ENCODE data around the gene AP5S1. TPM values are rescaled to one million over a fixed set of nuclear protein-coding genes. Genes with fewer than 3 reads are reported as not detected.

Gene AP5S1
- total and polyA plus RNA-seq, 2 experiments from 2014 or later, result 20.5 to 25.0 TPM

DNA sequence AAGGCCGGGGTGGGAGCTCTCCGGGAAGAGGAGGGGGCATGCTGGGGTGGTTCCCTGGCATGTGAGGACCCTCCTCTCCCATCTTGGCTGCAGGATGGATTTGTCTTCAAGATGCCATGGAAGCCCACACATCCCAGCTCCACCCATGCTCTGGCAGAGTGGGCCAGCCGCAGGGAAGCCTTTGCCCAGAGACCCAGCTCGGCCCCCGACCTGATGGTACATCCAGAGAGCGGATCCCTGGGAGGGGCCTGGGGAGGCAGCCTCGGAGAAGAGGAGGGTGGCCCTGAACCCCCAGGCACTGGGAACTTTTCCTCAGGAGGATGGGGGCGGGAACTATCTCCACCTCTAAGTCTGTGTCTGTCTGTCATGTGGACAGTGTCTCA, 19.5 kb upstream of the AP5S1 start:
- Histone ChIP-seq H3K36me3 (ENCODE audit: low read depth) (no peaks in the 10 kb centered on the region; the same call in 1 of the 2 replicates), H3K9me3 (ENCODE audit: low read depth) (no peaks in the 10 kb centered on the region), H3K9me2 (ENCODE audit: insufficient read depth) (no peaks in the 10 kb centered on the region), H4K20me1 (ENCODE audit: insufficient read depth) (no peaks in the 10 kb centered on the region), H3K27me3 (replicated peaks; ENCODE audit: insufficient read depth) (no peaks in the 10 kb centered on the region), H3K9ac (no peak overlapping the region), H3F3A (ENCODE audit: insufficient read depth) (peaks cover 9% of the 10 kb centered on the region), H2AFZ (no peak overlapping the region), H3K4me1 (ENCODE audit: insufficient read depth) (peaks cover 21% of the 10 kb centered on the region), H3K79me2 (ENCODE audit: insufficient read depth) (peaks cover 41% of the 10 kb centered on the region), H3K4me3 (no peak overlapping the region), H3K4me2 (ENCODE audit: unreplicated experiment) (no peak overlapping the region), H3K27ac (no peak overlapping the region)
- 77 to 84% methylated on average over 6 to 8 of the region's 8 CpGs for WGBS, 2 experiments (ENCODE audit: low coverage in 1 of 2, low lambda C conversion rate in 2 of 2, missing lambda C conversion rate in 2 of 2)
- DNase-seq, result no peak
- in situ Hi-C loops (cut with MboI), result no loop called here
- TF ChIP-seq EZH2phosphoT487 (IDR thresholded peaks at IDR 0.05; ENCODE audit: insufficient read depth, low read depth) (no peak), EZH2 (IDR thresholded peaks at IDR 0.05; ENCODE audit: insufficient read depth, poor library complexity, severe bottlenecking) (no peak)

- H3K4me1 ChIP-seq (ENCODE audit: insufficient read depth), result peaks cover 25% of the 10 kb centered on the region
- no peaks in the 10 kb centered on the region; the same call in 1 of the 2 replicates for H3K36me3 ChIP-seq (ENCODE audit: low read depth)
- 94 to 97% methylated on average over 4 of the region's 4 CpGs for WGBS, 2 experiments (ENCODE audit: low coverage in 1 of 2, low lambda C conversion rate in 2 of 2, missing lambda C conversion rate in 2 of 2)
- no peak for TF ChIP-seq EZH2phosphoT487 (IDR thresholded peaks at IDR 0.05; ENCODE audit: insufficient read depth, low read depth)
- TF ChIP-seq EZH2 (IDR thresholded peaks at IDR 0.05; ENCODE audit: insufficient read depth, poor library complexity, severe bottlenecking), result no peak
- peaks cover 41% of the 10 kb centered on the region for H3K79me2 ChIP-seq (ENCODE audit: insufficient read depth)
- H3K27ac ChIP-seq, result no peak overlapping the region
- no peak for DNase-seq
- no peaks in the 10 kb centered on the region for H3K9me3 ChIP-seq (ENCODE audit: low read depth)
- no peak overlapping the region for H3K4me2 ChIP-seq (ENCODE audit: unreplicated experiment)
- H4K20me1 ChIP-seq (ENCODE audit: insufficient read depth), result no peaks in the 10 kb centered on the region
- no peaks in the 10 kb centered on the region for H3K27me3 ChIP-seq (replicated peaks; ENCODE audit: insufficient read depth)
- no peak overlapping the region for H3K4me3 ChIP-seq
- H3K9me2 ChIP-seq (ENCODE audit: insufficient read depth), result no peaks in the 10 kb centered on the region
- peaks cover 14% of the 10 kb centered on the region for H3F3A ChIP-seq (ENCODE audit: insufficient read depth)
- no peak overlapping the region for H3K9ac ChIP-seq
- in situ Hi-C loops (cut with MboI), result no loop called here
- no peak overlapping the region for H2AFZ ChIP-seq
Observed at GRCh38 chr20:3801299-3801698, 19.0 kb upstream of the AP5S1 start.

- no peak for TF ChIP-seq EZH2phosphoT487 (IDR thresholded peaks at IDR 0.05; ENCODE audit: insufficient read depth, low read depth)
- TF ChIP-seq EZH2 (IDR thresholded peaks at IDR 0.05; ENCODE audit: insufficient read depth, poor library complexity, severe bottlenecking), result no peak
- H3K9me2 ChIP-seq (ENCODE audit: insufficient read depth), result no peaks in the 10 kb centered on the region
- no peak overlapping the region for H3K9ac ChIP-seq
- H3K4me1 ChIP-seq (ENCODE audit: insufficient read depth), result peaks cover 30% of the 10 kb centered on the region
- H3K79me2 ChIP-seq (ENCODE audit: insufficient read depth), result peaks cover 35% of the 10 kb centered on the region
- no peak overlapping the region for H3K27ac ChIP-seq
- H3K27me3 ChIP-seq (replicated peaks; ENCODE audit: insufficient read depth), result no peaks in the 10 kb centered on the region
- H3K36me3 ChIP-seq (ENCODE audit: low read depth), result no peaks in the 10 kb centered on the region; the same call in 1 of the 2 replicates
- no peak overlapping the region for H2AFZ ChIP-seq
- H3K4me2 ChIP-seq (ENCODE audit: unreplicated experiment), result no peak overlapping the region
- in situ Hi-C loops (cut with MboI), result no loop called here
- no peaks in the 10 kb centered on the region for H4K20me1 ChIP-seq (ENCODE audit: insufficient read depth)
- WGBS, 2 experiments (ENCODE audit: low coverage in 1 of 2, low lambda C conversion rate in 2 of 2, missing lambda C conversion rate in 2 of 2), result 97% methylated on average over 13 of the region's 13 CpGs
- H3K9me3 ChIP-seq (ENCODE audit: low read depth), result no peaks in the 10 kb centered on the region
- H3F3A ChIP-seq (ENCODE audit: insufficient read depth), result peaks cover 19% of the 10 kb centered on the region
- no peak for DNase-seq
- H3K4me3 ChIP-seq, result no peak overlapping the region
Observed at GRCh38 chr20:3801846-3802245, 18.5 kb upstream of the AP5S1 start.

- Histone ChIP-seq H3K9ac (no peak overlapping the region), H3K36me3 (ENCODE audit: low read depth) (no peaks in the 10 kb centered on the region; the same call in 1 of the 2 replicates), H3K4me2 (ENCODE audit: unreplicated experiment) (no peak overlapping the region), H3K27ac (no peak overlapping the region), H3F3A (ENCODE audit: insufficient read depth) (peaks cover 25% of the 10 kb centered on the region), H3K27me3 (replicated peaks; ENCODE audit: insufficient read depth) (no peaks in the 10 kb centered on the region), H3K9me3 (ENCODE audit: low read depth) (no peaks in the 10 kb centered on the region), H3K4me3 (no peak overlapping the region), H3K9me2 (ENCODE audit: insufficient read depth) (no peaks in the 10 kb centered on the region), H2AFZ (no peak overlapping the region), H3K4me1 (ENCODE audit: insufficient read depth) (peaks cover 32% of the 10 kb centered on the region), H3K79me2 (ENCODE audit: insufficient read depth) (peaks cover 27% of the 10 kb centered on the region), H4K20me1 (ENCODE audit: insufficient read depth) (no peaks in the 10 kb centered on the region)
- DNase-seq, result no peak
- no peak for TF ChIP-seq EZH2phosphoT487 (IDR thresholded peaks at IDR 0.05; ENCODE audit: insufficient read depth, low read depth)
- no peak for TF ChIP-seq EZH2 (IDR thresholded peaks at IDR 0.05; ENCODE audit: insufficient read depth, poor library complexity, severe bottlenecking)
- in situ Hi-C loops (cut with MboI), result no loop called here
- WGBS, 2 experiments (ENCODE audit: low coverage in 1 of 2, low lambda C conversion rate in 2 of 2, missing lambda C conversion rate in 2 of 2), result 94 to 96% methylated on average over 11 of the region's 11 CpGs
Observed at GRCh38 chr20:3802524-3803239, 17.7 kb upstream of the AP5S1 start.
